Activated CD8-positive, alpha-beta memory T cell treated with anti-CD3 and anti-CD28 coated beads for 1 hour (primary cell): ENCODE data around the gene WRAP73.
"Not testable (repeated sequence)": the region's sequence is repeated elsewhere in the genome, so short reads cannot be mapped to it uniquely, and the experiment has no call there.

Source experiments
- DNase-seq, 2 donors: peaks; one replicate each; pipeline ENCODE4 v3.0.0-alpha.2; 2020; ENCODE audit warnings: low read depth in 1 of 2; ENCODE audit errors: extremely low read depth in 1 of 2

WRAP73 gene

DNA sequence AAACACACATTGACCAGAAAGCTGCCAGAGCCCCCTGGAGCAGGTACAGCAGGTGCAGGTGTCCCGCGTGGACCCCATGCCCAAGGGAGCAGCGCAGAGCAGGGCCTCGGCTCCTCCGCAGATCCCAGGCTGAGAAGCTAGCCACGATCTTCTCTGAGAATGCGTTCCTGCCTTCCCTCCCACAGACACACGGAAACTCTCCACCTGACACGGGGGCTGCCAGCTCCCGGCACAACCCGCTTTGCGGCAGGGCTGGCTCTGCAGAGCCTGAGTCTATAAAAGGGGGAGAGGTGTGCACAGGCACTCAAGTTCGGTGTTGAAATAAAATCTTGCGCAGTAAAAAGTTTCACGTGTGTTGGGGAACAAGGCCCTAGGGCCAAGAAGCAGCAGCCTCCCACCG lies 48.2 kb downstream of the WRAP73 start:
- DNase-seq, result no peak

- DNase-seq, result no peak
These were observed 49.5 kb downstream of the WRAP73 start for GRCh38 chr1:3600354-3600753.

DNA sequence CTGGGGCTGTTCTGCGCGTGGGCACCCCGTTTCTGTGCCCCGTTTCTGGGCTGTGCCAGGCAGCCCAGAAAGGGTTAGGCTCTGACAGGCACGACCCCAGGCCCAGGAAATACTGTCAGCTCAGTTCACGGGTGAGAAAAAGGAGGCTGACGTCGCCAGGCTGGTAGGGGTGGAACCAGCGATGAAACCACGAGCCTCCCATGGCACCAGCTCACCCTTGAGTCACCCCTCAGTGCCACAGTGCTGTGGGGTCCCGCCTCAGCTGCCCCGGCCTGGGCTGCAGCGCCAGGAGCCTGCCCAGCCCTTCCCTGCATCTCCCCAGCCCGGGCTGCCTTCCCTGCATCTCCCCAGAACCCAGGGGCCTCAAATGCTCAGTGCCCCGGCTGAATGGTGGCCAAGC lies 50.1 kb downstream of the WRAP73 start:
- no peak for DNase-seq

DNA sequence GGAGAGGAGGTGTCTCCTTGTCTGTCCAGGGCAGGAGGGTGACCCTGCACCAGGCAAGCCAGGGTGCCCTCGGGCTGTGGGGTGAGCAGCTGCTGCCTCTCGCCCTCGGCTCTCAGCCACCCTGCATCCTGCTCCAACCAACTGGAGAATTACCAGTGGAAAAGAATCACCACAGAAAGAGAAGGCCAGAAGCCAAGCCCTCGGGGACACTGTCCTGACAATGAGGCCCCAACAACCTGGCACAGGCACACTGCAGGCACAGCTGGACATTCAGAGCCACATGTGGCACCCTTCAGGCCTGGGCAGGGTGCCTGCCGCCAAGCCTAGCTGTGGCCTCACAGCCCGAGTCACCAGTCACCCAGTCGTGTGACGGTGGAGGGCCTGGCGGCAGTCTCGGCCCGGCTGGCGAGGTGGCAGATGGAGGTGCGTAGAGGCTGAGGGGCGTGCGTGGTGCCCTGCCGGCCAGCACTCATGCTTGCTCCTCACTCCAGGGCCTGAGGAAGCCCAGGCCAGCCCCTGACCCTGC lies 50.6 kb downstream of the WRAP73 start:
- no peak for DNase-seq

DNA sequence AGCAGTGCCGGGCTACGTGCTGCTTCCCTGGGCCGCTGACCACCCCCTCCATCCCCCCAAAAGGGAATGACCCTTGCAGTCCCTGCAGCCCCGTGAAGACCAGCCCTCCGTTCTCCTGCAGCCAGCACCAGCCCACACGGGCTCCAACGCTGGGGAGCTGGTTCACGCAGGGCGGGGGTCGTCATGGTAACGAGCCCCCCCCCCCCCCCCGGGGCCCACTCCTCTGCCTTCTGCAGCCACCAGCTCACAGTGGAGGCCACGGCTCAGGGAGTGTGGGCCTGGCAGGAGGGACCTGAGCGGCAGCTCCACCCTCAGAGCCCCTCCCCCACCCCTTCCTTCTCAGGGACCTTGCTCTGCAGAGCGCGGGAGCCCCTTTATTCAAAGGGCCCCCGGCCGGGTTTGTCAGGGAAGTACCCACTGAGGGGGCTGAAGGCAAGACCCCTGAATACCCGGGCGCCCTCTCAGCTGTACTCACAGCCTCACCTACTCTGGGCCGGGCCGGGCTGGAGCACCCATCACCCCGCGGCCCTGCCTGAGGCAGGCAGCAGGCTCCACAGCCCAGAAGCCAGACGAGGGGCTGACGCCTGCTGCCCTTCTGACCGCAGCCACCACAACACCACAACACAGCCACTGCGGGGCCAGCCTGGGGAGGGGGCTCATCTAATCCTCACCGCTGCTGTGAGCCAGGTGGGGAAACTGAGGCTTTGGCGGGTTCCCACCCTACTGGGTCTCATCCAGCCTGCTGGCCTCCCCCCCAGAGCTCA lies 51.2 kb downstream of the WRAP73 start:
- DNase-seq, result no peak

GRCh38 chr1:3598051-3598491 lies 51.8 kb downstream of the WRAP73 start:
- DNase-seq, result no peak

DNA sequence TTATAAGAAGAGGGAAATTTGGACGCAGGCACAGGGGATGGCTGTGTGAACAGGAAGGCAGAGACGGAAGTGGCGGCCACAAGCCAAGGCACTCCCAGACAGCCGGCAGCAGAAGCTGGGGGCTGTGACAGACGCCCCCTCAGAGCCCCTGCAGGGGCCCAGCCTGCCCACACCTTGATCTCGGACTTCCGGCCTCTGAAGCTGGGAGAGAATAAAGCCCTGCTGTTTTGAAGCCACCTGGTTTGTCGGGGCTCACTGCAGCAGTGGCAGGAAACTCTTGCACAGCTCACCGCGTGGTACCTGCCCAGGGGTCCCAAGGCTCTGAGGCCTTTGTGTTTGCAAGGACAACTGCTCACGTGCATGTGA lies 52.3 kb downstream of the WRAP73 start:
- DNase-seq, result no peak

DNA sequence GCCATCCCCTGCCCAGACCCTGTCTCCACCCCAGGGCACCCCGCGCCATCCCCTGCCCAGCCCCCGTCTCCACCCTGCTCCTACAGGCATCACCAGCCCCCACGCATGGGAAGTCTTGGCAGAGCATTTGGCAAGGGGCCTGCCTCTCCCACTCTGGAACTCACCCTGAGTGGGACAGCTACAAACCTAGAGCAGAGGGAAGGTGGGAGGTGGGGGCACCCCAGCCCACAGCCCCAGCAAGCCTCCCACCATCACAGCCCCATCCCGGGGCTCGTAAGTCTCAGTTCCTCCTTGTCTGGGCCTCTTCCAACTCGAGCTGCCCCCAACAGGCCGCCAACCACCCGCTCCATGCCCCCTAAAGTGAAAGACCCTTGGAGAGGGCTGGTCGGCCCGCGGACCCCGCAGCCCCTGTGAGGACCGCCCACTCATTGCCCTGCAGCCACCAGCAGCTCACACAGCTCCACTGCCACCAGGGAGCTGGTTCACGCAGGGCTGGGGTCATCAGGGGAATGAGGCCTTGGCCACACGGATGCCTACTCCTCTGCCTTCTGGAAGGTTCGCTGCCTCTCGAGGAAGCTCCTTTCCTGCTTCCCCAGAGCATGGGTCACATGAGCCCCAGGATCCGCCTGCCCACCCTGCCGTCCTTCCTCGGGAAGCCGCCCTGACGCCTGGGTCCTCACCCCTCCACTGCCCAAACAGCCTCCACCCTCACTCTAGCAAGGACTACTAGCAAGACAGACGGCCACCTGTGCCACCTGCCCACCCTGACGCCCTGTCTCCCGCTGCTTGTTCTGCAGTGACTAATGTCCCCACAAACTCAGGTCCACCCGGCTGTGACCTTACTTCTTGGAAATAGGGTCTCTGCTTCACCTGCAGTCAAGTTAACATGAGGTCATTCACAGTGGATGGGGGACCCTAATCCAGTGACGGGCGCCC lies 53.0 kb downstream of the WRAP73 start:
- no peak for DNase-seq

GRCh38 chr1:3595949-3596348 lies 54.0 kb downstream of the WRAP73 start:
- DNase-seq, result no peak

DNA sequence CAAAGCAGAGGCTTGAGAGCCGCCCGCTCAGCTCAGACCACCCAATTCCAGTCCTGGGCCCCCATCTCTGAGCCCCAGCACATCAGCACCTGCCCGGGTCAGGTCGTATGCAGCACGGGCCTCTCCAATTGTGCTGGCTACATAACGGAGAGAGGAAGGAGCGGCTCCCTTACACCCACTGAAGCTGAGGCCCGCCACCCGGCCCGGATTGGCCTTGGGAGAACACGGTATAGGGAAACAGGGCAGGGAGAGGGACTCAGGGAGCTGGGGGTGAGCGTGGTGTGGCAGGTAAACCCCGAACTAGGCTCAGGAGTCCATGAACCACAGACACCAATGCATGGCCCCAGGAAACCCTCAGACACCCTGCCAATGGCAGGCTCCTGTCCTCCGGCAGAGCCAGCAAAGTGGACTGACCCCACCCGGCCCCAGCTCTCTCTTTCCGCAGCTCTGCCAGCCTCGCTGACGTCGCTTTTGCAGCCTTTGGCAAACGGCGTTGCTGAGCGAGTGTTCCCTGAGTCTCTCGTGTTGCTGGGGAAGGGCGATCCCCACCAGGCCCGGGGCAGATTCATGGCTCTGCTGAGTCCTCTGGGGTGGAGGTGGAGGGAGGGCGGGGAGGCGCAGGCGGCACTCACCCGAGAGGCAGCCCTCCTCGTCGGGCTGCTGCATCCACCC lies 55.1 kb downstream of the WRAP73 start:
- DNase-seq, result no peak

DNA sequence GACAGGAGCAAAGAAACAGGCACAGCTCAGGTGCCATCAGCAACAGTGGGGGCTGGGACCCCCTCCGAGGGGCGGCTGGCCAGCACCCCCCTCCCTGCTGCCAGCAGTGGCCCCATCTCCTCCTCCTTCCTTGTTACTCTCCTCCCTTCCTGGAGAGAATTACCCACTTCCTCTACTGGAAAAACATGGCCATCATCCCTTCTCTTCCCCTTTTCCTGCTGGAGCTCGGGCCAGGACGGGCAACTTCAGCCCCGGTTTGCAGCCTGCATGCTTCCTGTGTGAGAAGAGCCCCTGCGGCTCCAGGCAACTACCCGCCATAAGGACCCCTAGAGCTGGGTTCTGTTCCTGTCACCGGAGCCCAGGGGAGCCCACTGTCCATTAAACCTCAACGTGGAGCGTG lies 56.2 kb downstream of the WRAP73 start:
- no peak for DNase-seq

DNA sequence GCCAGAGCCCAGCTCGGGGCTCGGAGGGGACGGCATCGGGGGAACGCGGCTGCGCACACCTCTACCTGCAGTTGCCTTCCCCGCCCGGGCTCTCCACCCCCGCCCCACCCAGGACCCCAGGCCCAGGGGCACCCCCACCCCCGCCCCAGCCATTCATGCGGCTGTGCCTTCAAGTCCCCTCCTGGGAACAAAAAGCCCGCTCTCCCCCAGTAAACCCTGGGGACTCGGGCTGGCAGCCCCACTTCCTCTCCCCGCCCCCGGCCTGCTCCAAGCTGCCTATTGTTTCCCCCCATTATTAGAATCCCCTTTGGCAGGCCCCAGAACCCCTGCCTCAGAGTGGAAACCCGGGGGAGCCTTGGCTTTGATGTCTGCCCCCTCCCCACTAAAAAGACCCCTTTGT lies 56.6 kb downstream of the WRAP73 start:
- DNase-seq, result no peak

GRCh38 chr1:3590951-3591865 lies 58.7 kb downstream of the WRAP73 start:
- DNase-seq, result no peak

DNA sequence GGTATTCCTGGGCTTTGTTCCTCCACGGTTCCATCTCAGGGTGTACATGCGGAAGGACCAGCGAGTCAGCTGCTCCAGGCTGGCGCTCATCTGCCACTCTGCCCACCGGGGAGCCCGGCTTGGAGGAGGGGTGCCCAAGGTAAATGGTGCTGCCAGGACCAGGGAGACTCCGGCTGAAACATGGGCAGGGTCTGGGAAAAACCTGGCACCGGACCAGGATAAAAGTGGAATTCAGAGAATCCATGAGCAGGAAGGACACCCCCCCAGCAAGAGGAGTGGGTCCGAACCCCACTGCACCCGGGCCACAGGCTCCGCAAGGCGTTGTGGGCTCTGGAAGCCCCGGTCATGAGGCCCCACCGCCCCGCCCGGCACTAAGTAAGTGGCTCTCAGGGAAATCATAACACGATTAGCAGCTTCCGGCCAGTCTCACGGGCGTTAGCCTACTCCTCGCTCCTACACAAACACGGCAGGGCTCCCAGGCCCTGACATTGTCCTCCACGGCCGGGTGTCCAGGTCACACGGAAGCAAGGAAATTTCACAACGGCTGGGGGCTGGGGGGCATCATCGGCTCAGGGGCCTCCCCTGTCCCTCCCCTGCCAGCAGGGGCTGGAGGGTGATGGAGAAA lies 59.7 kb downstream of the WRAP73 start:
- DNase-seq, result no peak

- no peak for DNase-seq
These were observed 61.5 kb downstream of the WRAP73 start for GRCh38 chr1:3588395-3588794.

GRCh38 chr1:3586986-3587759 lies 62.7 kb downstream of the WRAP73 start:
- DNase-seq, result no peak

GRCh38 chr1:3585940-3586568 lies 63.8 kb downstream of the WRAP73 start:
- DNase-seq, result no peak

DNA sequence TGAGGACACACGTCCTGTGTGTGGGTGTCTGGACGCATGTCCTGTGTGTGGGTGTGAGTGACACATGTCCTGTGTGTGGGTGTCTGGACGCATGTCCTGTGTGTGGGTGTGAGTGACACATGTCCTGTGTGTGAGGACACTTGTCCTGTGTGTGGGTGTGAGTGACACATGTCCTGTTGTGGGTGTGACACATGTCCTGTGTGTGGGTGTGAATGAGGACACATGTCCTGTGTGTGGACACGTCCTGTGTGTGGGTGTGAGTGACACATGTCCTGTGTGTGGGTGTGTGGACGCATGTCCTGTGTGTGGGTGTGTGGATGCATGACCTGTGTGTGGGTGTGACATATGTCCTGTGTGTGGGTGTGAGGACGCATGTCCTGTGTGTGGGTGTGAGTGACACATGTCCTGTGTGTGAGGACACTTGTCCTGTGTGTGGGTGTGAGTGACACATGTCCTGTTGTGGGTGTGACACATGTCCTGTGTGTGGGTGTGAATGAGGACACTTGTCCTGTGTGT lies 64.5 kb downstream of the WRAP73 start:
- DNase-seq, result not testable (repeated sequence)
